Measurements from ENCODE around the gene ACOXL. TPM values are rescaled to one million over a fixed set of nuclear protein-coding genes. Genes with fewer than 3 reads are reported as not detected.

Gene ACOXL
- total and polyA plus RNA-seq, 2 donors (not counting 3 experiments of a cell fraction or from before 2014, with no cell fraction given), result not detected

DNA sequence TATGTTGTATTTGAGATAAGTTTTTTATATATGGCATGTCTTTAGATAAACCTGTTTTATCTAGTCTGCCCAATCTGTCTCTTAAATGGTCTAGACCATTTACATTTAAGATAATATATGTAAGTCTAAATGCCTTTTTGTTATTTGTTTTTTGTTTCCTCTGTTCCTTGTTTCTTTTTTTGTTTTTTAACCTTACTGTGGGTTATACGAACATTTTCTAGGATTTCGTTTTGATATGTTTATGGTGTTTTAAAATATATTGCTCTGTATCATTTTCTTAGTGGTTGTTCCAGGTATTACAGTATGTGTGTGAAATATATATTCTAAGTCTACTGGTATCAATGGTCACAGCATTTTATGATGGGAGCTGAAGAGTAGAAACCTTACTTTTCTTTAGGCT, 401.7 kb downstream of the ACOXL start:
- no peaks in the 10 kb centered on the region for H3K79me2 ChIP-seq (ENCODE audit: control insufficient read depth, insufficient read depth, low read length)
- no peaks in the 10 kb centered on the region for H3K4me1 ChIP-seq (ENCODE audit: control insufficient read depth, extremely low read depth, insufficient read depth, low read length)
- H3K9ac ChIP-seq (replicated peaks; ENCODE audit: extremely low read depth, insufficient read depth, low read length), result no peak overlapping the region
- ChIA-PET POLR2A (no interaction called here), CTCF (interaction anchor here (1.2 to 1.4 kb wide), 3 partner anchors 10 to 26 kb away, joined by 3 to 6 read pairs (median 3); no protein-coding TSS in a partner anchor)
- BruUV-seq (replicated peaks), result no TSS peak
- intact Hi-C loops (cut with micrococcal nuclease) (no loop called here), dilution Hi-C loops (cut with MboI; ENCODE audit: extremely low pct_ligation_motif_present, low sequenced_read_pairs) (no loop called here)
- H3K9me1 ChIP-seq (replicated peaks; ENCODE audit: control insufficient read depth, extremely low read depth, insufficient read depth, low read length), result no peaks in the 10 kb centered on the region
- H3K4me3 ChIP-seq (replicated peaks in 1 of 3; ENCODE audit: insufficient read depth in 1 of 3, low read depth in 1 of 3, low read length in 3 of 3), result no peak overlapping the region
- H3K27me3 ChIP-seq (ENCODE audit: control insufficient read depth in 2 of 2, insufficient read depth in 2 of 2, low read length in 2 of 2), result no peaks in the 10 kb centered on the region
- FAIRE-seq (no peak), DNase-seq (ENCODE audit: low read depth, low spot score) (no peak)
- peaks cover 2% of the 10 kb centered on the region for H4K20me1 ChIP-seq (replicated peaks; ENCODE audit: control insufficient read depth, extremely low read depth, insufficient read depth, low read length)
- peaks cover 0 to 22% of the 10 kb centered on the region in 2 experiments for H3K36me3 ChIP-seq (ENCODE audit: control insufficient read depth in 2 of 2, extremely low read depth in 1 of 2, insufficient read depth in 2 of 2, low read length in 2 of 2)
- no peak for TF ChIP-seq POLR2AphosphoS5 (IDR thresholded peaks at IDR 0.05; ENCODE audit: insufficient read depth, low read depth, low read length)
- TF ChIP-seq, protein P1, sequence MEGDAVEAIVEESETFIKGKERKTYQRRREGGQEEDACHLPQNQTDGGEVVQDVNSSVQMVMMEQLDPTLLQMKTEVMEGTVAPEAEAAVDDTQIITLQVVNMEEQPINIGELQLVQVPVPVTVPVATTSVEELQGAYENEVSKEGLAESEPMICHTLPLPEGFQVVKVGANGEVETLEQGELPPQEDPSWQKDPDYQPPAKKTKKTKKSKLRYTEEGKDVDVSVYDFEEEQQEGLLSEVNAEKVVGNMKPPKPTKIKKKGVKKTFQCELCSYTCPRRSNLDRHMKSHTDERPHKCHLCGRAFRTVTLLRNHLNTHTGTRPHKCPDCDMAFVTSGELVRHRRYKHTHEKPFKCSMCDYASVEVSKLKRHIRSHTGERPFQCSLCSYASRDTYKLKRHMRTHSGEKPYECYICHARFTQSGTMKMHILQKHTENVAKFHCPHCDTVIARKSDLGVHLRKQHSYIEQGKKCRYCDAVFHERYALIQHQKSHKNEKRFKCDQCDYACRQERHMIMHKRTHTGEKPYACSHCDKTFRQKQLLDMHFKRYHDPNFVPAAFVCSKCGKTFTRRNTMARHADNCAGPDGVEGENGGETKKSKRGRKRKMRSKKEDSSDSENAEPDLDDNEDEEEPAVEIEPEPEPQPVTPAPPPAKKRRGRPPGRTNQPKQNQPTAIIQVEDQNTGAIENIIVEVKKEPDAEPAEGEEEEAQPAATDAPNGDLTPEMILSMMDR (IDR thresholded peaks at IDR 0.05; ENCODE audit: extremely low read depth in 1 of 2, insufficient read depth in 1 of 2, low read depth in 1 of 2, low read length in 2 of 2), result no peak
- no peak for TF ChIP-seq GATA2 (IDR thresholded peaks at IDR 0.05; ENCODE audit: insufficient read depth, insufficient read length, low read depth, low read length)
- TF ChIP-seq, protein P2, sequence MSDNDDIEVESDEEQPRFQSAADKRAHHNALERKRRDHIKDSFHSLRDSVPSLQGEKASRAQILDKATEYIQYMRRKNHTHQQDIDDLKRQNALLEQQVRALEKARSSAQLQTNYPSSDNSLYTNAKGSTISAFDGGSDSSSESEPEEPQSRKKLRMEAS (IDR thresholded peaks at IDR 0.05; ENCODE audit: insufficient read depth, insufficient read length), result no peak
- TF ChIP-seq JUN (IDR thresholded peaks at IDR 0.05; ENCODE audit: borderline replicate concordance, insufficient read depth, insufficient read length, low read depth), result no peak
- TF ChIP-seq EZH2 (IDR thresholded peaks at IDR 0.05; ENCODE audit: borderline replicate concordance, low read depth, low read length, severe bottlenecking), result no peak
- no peak for TF ChIP-seq FOS (IDR thresholded peaks at IDR 0.05; ENCODE audit: borderline replicate concordance, insufficient read depth, low read length)
- no peak for TF ChIP-seq POLR2A (IDR thresholded peaks at IDR 0.05; ENCODE audit: low read depth, low read length)
- no peaks in the 10 kb centered on the region for H3K9me3 ChIP-seq (replicated peaks; ENCODE audit: control insufficient read depth, insufficient read depth, low read length)
- H3K27ac ChIP-seq (ENCODE audit: insufficient read depth, low read depth, low read length), result no peak overlapping the region
- no peak overlapping the region for H2AFZ ChIP-seq (ENCODE audit: low read depth, low read length)
- H3K4me2 ChIP-seq (ENCODE audit: insufficient read depth, low read length), result no peak overlapping the region
